Measurements from ENCODE around the gene XPR1. TPM values are rescaled to one million over a fixed set of nuclear protein-coding genes. Genes with fewer than 3 reads are reported as not detected.

Gene XPR1
- total RNA-seq, 4 donors from 2014 or later = 16.8 to 25.3 (median 18.8) TPM

DNA sequence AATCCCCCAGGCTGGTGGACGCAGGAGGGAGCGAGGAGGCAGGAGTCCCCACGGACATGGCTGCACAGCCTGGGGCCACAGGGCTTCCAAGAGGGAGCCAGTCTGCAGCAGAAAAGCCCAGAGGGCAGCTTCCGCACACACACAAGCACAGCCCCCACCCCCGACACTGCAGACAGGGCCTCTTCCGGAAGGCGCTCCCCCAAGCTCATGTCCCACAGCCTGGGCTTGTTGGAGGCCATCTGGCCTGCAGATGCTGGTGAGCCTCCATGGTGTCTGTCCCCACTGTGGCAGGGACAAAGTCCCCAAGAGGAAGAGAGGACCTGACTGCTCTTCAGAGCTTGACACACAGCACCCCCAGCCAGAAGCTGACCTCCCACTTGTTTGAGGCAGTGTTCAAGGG lies 267.4 kb downstream of the XPR1 start:
- 70 to 86% methylated on average over 7 of the region's 7 CpGs for WGBS, 2 donors
- Histone ChIP-seq H3K4me1 (no peaks in the 10 kb centered on the region), H3K4me3 (no peak overlapping the region), H3K27ac (no peak overlapping the region), H3K9me3 (no peaks in the 10 kb centered on the region), H3K36me3 (peaks cover 0 to 4% (median 0%) of the 10 kb centered on the region in 3 donors), H3K27me3 (no peaks in the 10 kb centered on the region)
- DNase-seq (ENCODE audit: low spot score in 2 of 2) = no peak
- TF ChIP-seq EP300 (IDR thresholded peaks at IDR 0.05) = no peak

DNA sequence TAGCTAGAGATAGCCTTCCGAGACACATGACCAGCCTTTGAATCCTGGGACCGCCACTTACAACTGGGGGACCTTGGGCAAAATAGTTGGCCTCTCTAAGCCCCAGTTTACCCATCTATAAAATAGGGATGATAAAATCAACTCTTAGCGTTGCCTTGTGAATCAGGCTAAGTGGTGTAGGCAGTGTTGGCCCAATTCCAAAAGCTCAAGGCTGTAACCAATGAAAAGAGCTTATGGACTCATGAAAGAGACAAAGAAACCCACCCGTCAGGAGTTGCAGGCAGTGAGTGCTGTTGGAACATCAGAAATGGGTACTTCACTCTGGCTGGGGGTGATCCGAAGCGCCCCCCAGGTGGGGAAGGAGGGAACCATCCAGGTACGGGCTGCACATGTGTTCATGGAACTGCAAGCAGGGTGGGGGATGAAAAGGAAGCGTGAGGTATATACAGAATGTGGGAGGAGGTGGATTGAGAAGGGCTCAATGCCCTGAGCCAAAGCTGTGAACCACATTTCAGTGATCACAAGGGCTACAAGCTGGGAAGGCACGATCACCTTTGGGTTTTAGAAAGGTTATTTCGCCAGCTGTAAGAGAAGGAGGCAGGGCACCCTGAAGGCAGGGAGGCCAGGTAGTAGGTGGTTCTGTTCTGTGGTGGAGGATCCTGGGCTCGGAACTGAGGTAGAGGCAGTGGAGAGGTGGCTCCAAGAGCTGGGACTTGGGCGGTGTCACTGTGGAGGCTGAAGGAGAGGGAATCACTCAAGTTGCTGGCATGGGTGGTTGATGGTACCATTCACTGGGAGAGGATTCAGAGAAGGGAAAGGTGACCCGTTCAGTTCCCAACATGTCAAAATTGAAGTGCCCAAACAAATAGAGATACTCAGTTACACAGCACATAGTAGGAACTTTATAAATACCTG lies 269.5 kb downstream of the XPR1 start:
- TF ChIP-seq EP300 (IDR thresholded peaks at IDR 0.05) = no peak
- no peak for TF ChIP-seq POLR2A (IDR thresholded peaks at IDR 0.05)
- TF ChIP-seq, protein P1, sequence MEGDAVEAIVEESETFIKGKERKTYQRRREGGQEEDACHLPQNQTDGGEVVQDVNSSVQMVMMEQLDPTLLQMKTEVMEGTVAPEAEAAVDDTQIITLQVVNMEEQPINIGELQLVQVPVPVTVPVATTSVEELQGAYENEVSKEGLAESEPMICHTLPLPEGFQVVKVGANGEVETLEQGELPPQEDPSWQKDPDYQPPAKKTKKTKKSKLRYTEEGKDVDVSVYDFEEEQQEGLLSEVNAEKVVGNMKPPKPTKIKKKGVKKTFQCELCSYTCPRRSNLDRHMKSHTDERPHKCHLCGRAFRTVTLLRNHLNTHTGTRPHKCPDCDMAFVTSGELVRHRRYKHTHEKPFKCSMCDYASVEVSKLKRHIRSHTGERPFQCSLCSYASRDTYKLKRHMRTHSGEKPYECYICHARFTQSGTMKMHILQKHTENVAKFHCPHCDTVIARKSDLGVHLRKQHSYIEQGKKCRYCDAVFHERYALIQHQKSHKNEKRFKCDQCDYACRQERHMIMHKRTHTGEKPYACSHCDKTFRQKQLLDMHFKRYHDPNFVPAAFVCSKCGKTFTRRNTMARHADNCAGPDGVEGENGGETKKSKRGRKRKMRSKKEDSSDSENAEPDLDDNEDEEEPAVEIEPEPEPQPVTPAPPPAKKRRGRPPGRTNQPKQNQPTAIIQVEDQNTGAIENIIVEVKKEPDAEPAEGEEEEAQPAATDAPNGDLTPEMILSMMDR (IDR thresholded peaks at IDR 0.05) = no peak

GRCh38 chr1:180902541-180902940 lies 270.7 kb downstream of the XPR1 start:
- Histone ChIP-seq H3K27ac (no peak overlapping the region), H3K36me3 (no peaks in the 10 kb centered on the region), H3K9me3 (no peaks in the 10 kb centered on the region), H3K4me1 (no peaks in the 10 kb centered on the region), H3K27me3 (no peaks in the 10 kb centered on the region), H3K4me3 (no peak overlapping the region)
- TF ChIP-seq EP300 (IDR thresholded peaks at IDR 0.05) (no peak), POLR2A (IDR thresholded peaks at IDR 0.05) (no peak)
- TF ChIP-seq, protein P1 (IDR thresholded peaks at IDR 0.05) = no peak
- 62 to 66% methylated on average over 3 of the region's 3 CpGs for WGBS, 2 donors
- no peak for DNase-seq (ENCODE audit: low spot score in 2 of 2)

More for the DNA sequence above, 269.5 kb downstream of the XPR1 start:
- WGBS, 2 donors = 80 to 85% methylated on average over 13 of the region's 13 CpGs
- no peak overlapping the region for H3K27ac ChIP-seq
- DNase-seq (ENCODE audit: low spot score in 2 of 2) = no peak
- H3K4me1 ChIP-seq = no peaks in the 10 kb centered on the region
- H3K27me3 ChIP-seq = no peaks in the 10 kb centered on the region
- no peak overlapping the region for H3K4me3 ChIP-seq
- H3K9me3 ChIP-seq = no peaks in the 10 kb centered on the region
- no peaks in the 10 kb centered on the region for H3K36me3 ChIP-seq

DNA sequence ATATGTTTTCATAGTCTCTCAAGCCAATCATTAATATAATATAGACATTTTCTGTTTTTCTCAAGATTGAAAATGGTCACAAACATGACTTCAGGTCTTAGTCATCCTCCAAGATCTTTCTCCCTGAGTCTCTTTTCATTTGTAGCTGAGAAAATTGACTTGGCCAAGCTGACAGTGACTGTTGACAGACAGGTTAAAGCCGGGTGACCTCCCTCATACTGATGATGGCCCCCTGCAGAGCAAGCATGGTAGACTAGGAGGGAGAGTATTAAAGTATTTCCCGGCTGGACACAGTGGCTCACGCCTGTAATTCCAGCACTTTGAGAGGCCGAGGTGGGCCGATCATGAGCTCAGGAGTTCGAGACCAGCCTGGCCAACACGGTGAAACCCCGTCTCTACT lies 274.1 kb downstream of the XPR1 start:
- no peak for TF ChIP-seq EP300 (IDR thresholded peaks at IDR 0.05)
- TF ChIP-seq, protein P1 (IDR thresholded peaks at IDR 0.05) = no peak
- TF ChIP-seq POLR2A (IDR thresholded peaks at IDR 0.05) = no peak
- Histone ChIP-seq H3K27me3 (no peaks in the 10 kb centered on the region), H3K9me3 (no peaks in the 10 kb centered on the region), H3K36me3 (no peaks in the 10 kb centered on the region), H3K4me1 (peaks cover 0 to 11% (median 2%) of the 10 kb centered on the region in 4 donors), H3K4me3 (no peak overlapping the region), H3K27ac (no peak overlapping the region)
- 83 to 87% methylated on average over 8 of the region's 8 CpGs for WGBS, 2 donors
- DNase-seq (ENCODE audit: low spot score in 2 of 2) = no peak

DNA sequence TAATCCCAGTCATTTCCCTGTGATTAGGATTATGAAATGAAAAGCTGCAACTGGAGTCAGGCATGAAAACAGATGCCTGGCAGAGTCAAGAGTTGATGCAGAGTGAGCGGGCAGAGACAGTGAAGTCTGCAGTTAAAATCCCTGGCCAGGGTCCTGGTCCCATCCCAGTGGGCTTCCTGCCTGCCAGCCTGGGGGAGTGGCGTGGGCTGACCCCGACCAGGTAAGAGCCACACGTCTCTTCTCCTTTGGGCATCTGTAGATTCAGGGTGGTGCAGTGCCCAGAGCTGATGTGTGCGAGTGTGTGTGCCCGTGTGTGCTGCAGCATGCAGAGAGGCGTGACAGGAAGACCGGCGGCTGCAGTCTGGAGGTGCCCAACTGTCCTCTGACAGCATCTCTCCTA lies 274.7 kb downstream of the XPR1 start:
- Histone ChIP-seq H3K9me3 (no peaks in the 10 kb centered on the region), H3K27ac (no peak overlapping the region), H3K36me3 (no peaks in the 10 kb centered on the region), H3K4me3 (no peak overlapping the region), H3K27me3 (no peaks in the 10 kb centered on the region), H3K4me1 (peaks cover 0 to 16% (median 4%) of the 10 kb centered on the region in 4 donors)
- WGBS, 2 donors = 89 to 94% methylated on average over 9 of the region's 9 CpGs
- TF ChIP-seq, protein P1 (IDR thresholded peaks at IDR 0.05) = no peak
- TF ChIP-seq POLR2A (IDR thresholded peaks at IDR 0.05) = no peak
- TF ChIP-seq EP300 (IDR thresholded peaks at IDR 0.05) = no peak
- DNase-seq (ENCODE audit: low spot score in 2 of 2) = no peak
